GM19395 (cell line): ENCODE results near the gene PCBP4.

Experiments used
- ATAC-seq: cut with Tn5 transposase; IDR thresholded peaks from one replicate; pipeline ENCODE4 v1.9.1; 2021; ENCODE audit warnings: mild to moderate bottlenecking, moderate library complexity; ENCODE audit not compliant: unreplicated experiment

PCBP4 gene

GRCh38 chr3:51958603-51959521, 8.4 kb downstream of the PCBP4 start:
- no peak for ATAC-seq

GRCh38 chr3:51957520-51958205, 9.6 kb downstream of the PCBP4 start:
- ATAC-seq = no peak

- no peak for ATAC-seq
Measured at GRCh38 chr3:51955893-51956770, 11.1 kb downstream of the PCBP4 start.

GRCh38 chr3:51955175-51955892, 11.9 kb downstream of the PCBP4 start, which contains the start of gene GPR62:
Gene GPR62 (plus strand): TSS chr3:51955381. CDS start chr3:51955653, 272 bp downstream.
- no peak for ATAC-seq

- no peak for ATAC-seq
Measured at GRCh38 chr3:51954713-51955112, 12.5 kb downstream of the PCBP4 start.

- ATAC-seq = no peak
Measured at GRCh38 chr3:51954105-51954504, 13.1 kb downstream of the PCBP4 start.

- no peak for ATAC-seq
Measured at GRCh38 chr3:51953445-51953844, 13.8 kb downstream of the PCBP4 start.

GRCh38 chr3:51950899-51951298, 16.4 kb downstream of the PCBP4 start:
- ATAC-seq = no peak

GRCh38 chr3:51949121-51949520, 18.1 kb downstream of the PCBP4 start:
- no peak for ATAC-seq

GRCh38 chr3:51948016-51948580, 19.2 kb downstream of the PCBP4 start:
- no peak for ATAC-seq

GRCh38 chr3:51947215-51947900, 19.9 kb downstream of the PCBP4 start:
- no peak for ATAC-seq

GRCh38 chr3:51946796-51947195, 20.5 kb downstream of the PCBP4 start:
- ATAC-seq = no peak

GRCh38 chr3:51945926-51946705, 21.1 kb downstream of the PCBP4 start:
- no peak for ATAC-seq

- ATAC-seq = no peak
Measured at GRCh38 chr3:51945031-51945840, 22.0 kb downstream of the PCBP4 start.

GRCh38 chr3:51944451-51945021, 22.7 kb downstream of the PCBP4 start:
- ATAC-seq = no peak

GRCh38 chr3:51943451-51944391, 23.5 kb downstream of the PCBP4 start:
- no peak for ATAC-seq
